M059J (cell line): ENCODE measurements around the gene TLE4. TPM values are rescaled to one million over a fixed set of nuclear protein-coding genes. Genes with fewer than 3 reads are reported as not detected.

Experiments
- DNase-seq: peaks from one replicate; pipeline ENCODE4 v3.0.0-alpha.2; 2012; ENCODE audit warnings: low read depth
- total RNA-seq: library from RNA; depleted of rRNA; stranded (reverse); fragments of >200 nt; shearing (Covaris generic); gene quantifications from 2 replicates; pipeline ENCODE4 v1.2.3, GENCODE V29; 2014

Gene TLE4
- total RNA-seq, 1 experiment from 2014 or later = 307 TPM

GRCh38 chr9:79689576-79689975 lies 117.8 kb downstream of the TLE4 start:
- DNase-seq = no peak

GRCh38 chr9:79691496-79691895 lies 119.7 kb downstream of the TLE4 start:
- no peak for DNase-seq

- DNase-seq = no peak
Measured at GRCh38 chr9:79692857-79693571, 121.2 kb downstream of the TLE4 start.

- DNase-seq = no peak
Measured at GRCh38 chr9:79693750-79694149, 122.0 kb downstream of the TLE4 start.

GRCh38 chr9:79694208-79694607 lies 122.4 kb downstream of the TLE4 start:
- peak; percentile 21 for DNase-seq

- peak; percentile 88 for DNase-seq
Measured at GRCh38 chr9:79694676-79695400, 123.1 kb downstream of the TLE4 start.

- no peak for DNase-seq
Measured at GRCh38 chr9:79695531-79696175, 123.9 kb downstream of the TLE4 start.

GRCh38 chr9:79698967-79699366 lies 127.2 kb downstream of the TLE4 start:
- DNase-seq = no peak

GRCh38 chr9:79699479-79699878 lies 127.7 kb downstream of the TLE4 start:
- no peak for DNase-seq

GRCh38 chr9:79700607-79701360 lies 129.0 kb downstream of the TLE4 start:
- DNase-seq = peak; percentile 36

- peak; percentile 53 for DNase-seq
Measured at GRCh38 chr9:79701651-79702050, 129.9 kb downstream of the TLE4 start.

- no peak for DNase-seq
Measured at GRCh38 chr9:79705704-79706103, 133.9 kb downstream of the TLE4 start.

- no peak for DNase-seq
Measured at GRCh38 chr9:79706512-79706911, 134.7 kb downstream of the TLE4 start.

GRCh38 chr9:79707589-79707988 lies 135.8 kb downstream of the TLE4 start:
- no peak for DNase-seq

GRCh38 chr9:79708541-79708940 lies 136.8 kb downstream of the TLE4 start:
- DNase-seq = no peak

- DNase-seq = no peak
Measured at GRCh38 chr9:79709743-79710674, 138.2 kb downstream of the TLE4 start.

- DNase-seq = no peak
Measured at GRCh38 chr9:79711874-79712273, 140.1 kb downstream of the TLE4 start.

- no peak for DNase-seq
Measured at GRCh38 chr9:79719021-79719420, 147.3 kb downstream of the TLE4 start.

- no peak for DNase-seq
Measured at GRCh38 chr9:79719989-79720388, 148.2 kb downstream of the TLE4 start.

- peak; percentile 33 for DNase-seq
Measured at GRCh38 chr9:79731171-79731890, 159.6 kb downstream of the TLE4 start.
